ENCODE results near the gene GFPT1. TPM values are rescaled to one million over a fixed set of nuclear protein-coding genes. Genes with fewer than 3 reads are reported as not detected.

The GFPT1 gene
- polyA plus RNA-seq, 3 donors, result 3.6 to 4.5 (median 3.7) TPM

- no peak for TF ChIP-seq CTCF (IDR thresholded peaks at IDR 0.05)
- no peak overlapping the region for H3K27ac ChIP-seq (ENCODE audit: low read depth in 1 of 2, low read length in 2 of 2)
- H3K79me2 ChIP-seq (ENCODE audit: insufficient read depth, low read length), result no peaks in the 10 kb centered on the region
- no peaks in the 10 kb centered on the region for H3K27me3 Mint-ChIP-seq (ENCODE audit: low read depth in 3 of 3)
- DNase-seq, result no peak
- no peak overlapping the region for H2AFZ ChIP-seq (ENCODE audit: insufficient read depth, low read depth, low read length, poor library complexity, severe bottlenecking)
- no peaks in the 10 kb centered on the region for H4K20me1 ChIP-seq (ENCODE audit: insufficient read depth, low read length)
- no peak overlapping the region for H3K4me3 Mint-ChIP-seq
- H3K27me3 ChIP-seq (ENCODE audit: control insufficient read depth in 2 of 2, insufficient read depth in 2 of 2, low read length in 2 of 2), result no peaks in the 10 kb centered on the region
- no peak overlapping the region for H3K9ac ChIP-seq (ENCODE audit: insufficient read depth, low read length, poor library complexity, severe bottlenecking)
- no peaks in the 10 kb centered on the region for H3K4me1 Mint-ChIP-seq
- H3K4me3 ChIP-seq (replicated peaks in 1 of 3; ENCODE audit: low read depth in 2 of 3, low read length in 3 of 3), result no peak overlapping the region
- intact Hi-C loops (cut with micrococcal nuclease), result no loop called here
- no peaks in the 10 kb centered on the region for H3K4me1 ChIP-seq (ENCODE audit: control insufficient read depth in 1 of 2, insufficient read depth in 2 of 2, low read length in 2 of 2)
- 100% methylated on average over 3 of the region's 5 CpGs for WGBS (ENCODE audit: insufficient coverage)
- peak overlapping the region in 1 of 7 donors; percentile 8 for H3K27ac Mint-ChIP-seq
- H3K36me3 ChIP-seq (replicated peaks in 1 of 2; ENCODE audit: control insufficient read depth in 1 of 2, insufficient read depth in 2 of 2, low read length in 2 of 2), result peaks cover 86 to 97% of the 10 kb centered on the region in 2 donors
- no peaks in the 10 kb centered on the region for H3K9me3 Mint-ChIP-seq
- H3K4me2 ChIP-seq (replicated peaks; ENCODE audit: extremely low read depth, low read length, poor library complexity, severe bottlenecking), result no peak overlapping the region
- H3K9me3 ChIP-seq (replicated peaks in 1 of 2; ENCODE audit: control insufficient read depth in 1 of 2, insufficient read depth in 1 of 2, low read length in 2 of 2), result no peaks in the 10 kb centered on the region
- H3K36me3 Mint-ChIP-seq, result peaks cover 66 to 80% of the 10 kb centered on the region in 2 donors
Observed at GRCh38 chr2:69353360-69353759, 33.7 kb downstream of the GFPT1 start.

- Histone ChIP-seq H3K36me3 (replicated peaks in 1 of 2; ENCODE audit: control insufficient read depth in 1 of 2, insufficient read depth in 2 of 2, low read length in 2 of 2) (peaks cover 73 to 96% of the 10 kb centered on the region in 2 donors), H3K9me3 (replicated peaks in 1 of 2; ENCODE audit: control insufficient read depth in 1 of 2, insufficient read depth in 1 of 2, low read length in 2 of 2) (no peaks in the 10 kb centered on the region), H3K4me1 (ENCODE audit: control insufficient read depth in 1 of 2, insufficient read depth in 2 of 2, low read length in 2 of 2) (peaks cover 8 to 11% of the 10 kb centered on the region in 2 donors), H2AFZ (ENCODE audit: insufficient read depth, low read depth, low read length, poor library complexity, severe bottlenecking) (no peak overlapping the region), H3K9ac (ENCODE audit: insufficient read depth, low read length, poor library complexity, severe bottlenecking) (no peak overlapping the region), H3K27me3 (ENCODE audit: control insufficient read depth in 2 of 2, insufficient read depth in 2 of 2, low read length in 2 of 2) (no peaks in the 10 kb centered on the region), H3K4me2 (replicated peaks; ENCODE audit: extremely low read depth, low read length, poor library complexity, severe bottlenecking) (no peak overlapping the region), H3K4me3 (replicated peaks in 1 of 3; ENCODE audit: low read depth in 2 of 3, low read length in 3 of 3) (no peak overlapping the region), H4K20me1 (ENCODE audit: insufficient read depth, low read length) (no peaks in the 10 kb centered on the region), H3K79me2 (ENCODE audit: insufficient read depth, low read length) (no peaks in the 10 kb centered on the region), H3K27ac (ENCODE audit: low read depth in 1 of 2, low read length in 2 of 2) (no peak overlapping the region)
- no peaks in the 10 kb centered on the region for H3K9me3 Mint-ChIP-seq
- no peak for DNase-seq
- H3K4me1 Mint-ChIP-seq, result peaks cover 8% of the 10 kb centered on the region
- intact Hi-C loops (cut with micrococcal nuclease), result no loop called here
- TF ChIP-seq CTCF (IDR thresholded peaks at IDR 0.05), result no peak
- H3K27me3 Mint-ChIP-seq (ENCODE audit: low read depth in 3 of 3), result no peaks in the 10 kb centered on the region
- WGBS (ENCODE audit: insufficient coverage), result 100% methylated on average over 1 of the region's 1 CpG
- H3K4me3 Mint-ChIP-seq, result no peak overlapping the region
- peaks cover 67 to 77% of the 10 kb centered on the region in 2 donors for H3K36me3 Mint-ChIP-seq
- peak overlapping the region in 1 of 7 donors; percentile 0 for H3K27ac Mint-ChIP-seq
Observed at GRCh38 chr2:69348781-69349180, 38.2 kb downstream of the GFPT1 start.
